GM21367 (cell line): Measurements from ENCODE around the gene CRYBA1.
"Not testable (repeated sequence)": the region's sequence is repeated elsewhere in the genome, so short reads cannot be mapped to it uniquely, and the experiment has no call there.

Experiments
- ATAC-seq: cut with Tn5 transposase; IDR thresholded peaks from one replicate; pipeline ENCODE4 v1.9.1; 2021; ENCODE audit not compliant: unreplicated experiment

Gene CRYBA1

GRCh38 chr17:29237476-29238132 is 9.1 kb upstream of the CRYBA1 start:
- no peak for ATAC-seq

GRCh38 chr17:29238133-29238850 is 8.4 kb upstream of the CRYBA1 start:
- ATAC-seq = no peak

GRCh38 chr17:29240477-29240876 is 6.2 kb upstream of the CRYBA1 start:
- no peak for ATAC-seq

- ATAC-seq = no peak
Observed at GRCh38 chr17:29240968-29241963, 5.4 kb upstream of the CRYBA1 start.

- no peak for ATAC-seq
Observed at GRCh38 chr17:29242051-29242450, 4.6 kb upstream of the CRYBA1 start.

GRCh38 chr17:29242790-29243189 is 3.9 kb upstream of the CRYBA1 start:
- ATAC-seq = no peak

- ATAC-seq = no peak
Observed at GRCh38 chr17:29243792-29244191, 2.9 kb upstream of the CRYBA1 start.

GRCh38 chr17:29245401-29245800 is 1.3 kb upstream of the CRYBA1 start:
- no peak for ATAC-seq

GRCh38 chr17:29247219-29247618 is 560 bp downstream of the CRYBA1 start:
- no peak for ATAC-seq

- no peak for ATAC-seq
Observed at GRCh38 chr17:29248845-29249244, 2.2 kb downstream of the CRYBA1 start.

GRCh38 chr17:29250666-29251065 is 4.0 kb downstream of the CRYBA1 start:
- ATAC-seq = no peak

GRCh38 chr17:29251184-29251583 is 4.5 kb downstream of the CRYBA1 start:
- no peak for ATAC-seq

- no peak for ATAC-seq
Observed at GRCh38 chr17:29252101-29252791, 5.6 kb downstream of the CRYBA1 start.

GRCh38 chr17:29253037-29253436 is 6.4 kb downstream of the CRYBA1 start:
- ATAC-seq = no peak

- no peak for ATAC-seq
Observed at GRCh38 chr17:29255926-29256522, 9.4 kb downstream of the CRYBA1 start.

- ATAC-seq = no peak
Observed at GRCh38 chr17:29256735-29257466, 10.2 kb downstream of the CRYBA1 start.

GRCh38 chr17:29257756-29258155 is 11.1 kb downstream of the CRYBA1 start:
- ATAC-seq = no peak

- no peak for ATAC-seq
Observed at GRCh38 chr17:29263916-29264315, 17.3 kb downstream of the CRYBA1 start.

GRCh38 chr17:29271980-29272379 is 25.3 kb downstream of the CRYBA1 start:
- ATAC-seq = not testable (repeated sequence)

GRCh38 chr17:29273924-29274323 is 27.3 kb downstream of the CRYBA1 start:
- ATAC-seq = no peak
